ENCODE results near the gene UBE3C.
"Not testable (repeated sequence)": the region's sequence is repeated elsewhere in the genome, so short reads cannot be mapped to it uniquely, and the experiment has no call there.

Gene UBE3C

GRCh38 chr7:157132796-157133195 is 5.9 kb upstream of the UBE3C start:
- no peak for FAIRE-seq

- FAIRE-seq = no peak
These were observed 5.4 kb upstream of the UBE3C start for GRCh38 chr7:157133304-157133703.

DNA sequence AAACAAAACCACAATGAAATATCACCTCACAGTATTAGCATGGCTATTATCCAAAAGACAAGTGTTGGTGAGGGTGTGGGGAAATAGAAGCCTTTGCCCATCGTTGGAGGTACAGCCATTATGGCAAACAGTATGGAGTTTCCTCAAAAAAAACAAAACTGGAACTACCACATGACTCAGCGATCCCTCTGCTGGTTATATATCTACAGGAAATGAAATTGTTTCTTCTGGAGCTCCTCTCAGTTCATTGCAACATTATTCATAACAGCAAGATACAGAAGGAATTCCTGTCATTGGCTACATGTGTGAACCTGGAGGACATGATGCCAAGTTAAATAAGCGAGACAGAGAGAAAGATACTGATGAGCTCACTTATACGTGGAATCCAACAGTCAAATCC is 2.4 kb upstream of the UBE3C start:
- FAIRE-seq = no peak

DNA sequence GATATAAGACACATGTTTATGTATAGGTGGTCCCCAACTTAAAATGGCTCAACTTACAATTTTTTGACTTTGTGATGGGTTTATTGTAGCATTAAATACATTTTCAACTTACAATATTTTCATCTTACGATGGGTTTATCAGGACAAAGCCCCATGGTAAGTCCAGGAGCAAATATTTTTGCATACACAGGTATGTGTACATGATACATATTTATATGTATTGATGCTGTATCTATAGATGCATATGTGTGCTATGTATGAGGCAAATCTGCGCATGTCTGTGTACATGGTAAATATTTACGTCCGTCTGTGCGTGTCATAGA is 664 bp upstream of the UBE3C start:
- no peak for FAIRE-seq

DNA sequence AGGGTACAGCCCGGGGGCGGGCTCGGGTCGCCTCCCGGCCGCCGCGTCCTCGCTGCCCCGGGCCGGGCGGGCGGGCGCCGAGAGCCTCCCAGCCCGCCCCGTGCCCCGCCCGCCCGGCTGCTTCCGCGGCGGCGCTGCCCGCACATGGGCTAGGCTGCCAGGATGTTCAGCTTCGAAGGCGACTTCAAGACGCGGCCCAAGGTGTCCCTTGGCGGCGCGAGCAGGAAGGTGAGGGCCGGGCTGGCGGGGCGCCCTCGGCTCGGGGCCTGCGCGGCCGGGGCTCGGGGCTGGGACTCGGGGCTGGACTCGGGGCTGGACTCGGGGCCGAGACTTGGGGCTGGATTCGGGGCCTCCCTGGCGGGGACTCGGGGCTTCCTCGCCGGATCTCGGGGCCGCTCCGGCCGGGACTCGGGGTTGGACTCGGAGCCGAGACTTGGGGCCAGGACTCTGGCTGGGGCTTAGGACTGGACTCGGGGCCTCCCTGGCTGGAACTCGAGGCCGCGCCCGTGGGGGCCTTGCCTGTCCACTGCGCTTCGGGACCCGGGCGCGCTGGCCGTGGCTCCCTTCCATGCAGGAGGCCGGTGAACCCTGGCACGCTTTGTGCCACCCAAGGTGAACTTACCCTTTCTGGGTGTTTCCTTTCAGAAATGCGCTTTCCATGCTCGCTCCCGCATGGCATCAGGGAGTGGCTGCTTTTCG is 534 bp downstream of the UBE3C start:
- no peak for FAIRE-seq

DNA sequence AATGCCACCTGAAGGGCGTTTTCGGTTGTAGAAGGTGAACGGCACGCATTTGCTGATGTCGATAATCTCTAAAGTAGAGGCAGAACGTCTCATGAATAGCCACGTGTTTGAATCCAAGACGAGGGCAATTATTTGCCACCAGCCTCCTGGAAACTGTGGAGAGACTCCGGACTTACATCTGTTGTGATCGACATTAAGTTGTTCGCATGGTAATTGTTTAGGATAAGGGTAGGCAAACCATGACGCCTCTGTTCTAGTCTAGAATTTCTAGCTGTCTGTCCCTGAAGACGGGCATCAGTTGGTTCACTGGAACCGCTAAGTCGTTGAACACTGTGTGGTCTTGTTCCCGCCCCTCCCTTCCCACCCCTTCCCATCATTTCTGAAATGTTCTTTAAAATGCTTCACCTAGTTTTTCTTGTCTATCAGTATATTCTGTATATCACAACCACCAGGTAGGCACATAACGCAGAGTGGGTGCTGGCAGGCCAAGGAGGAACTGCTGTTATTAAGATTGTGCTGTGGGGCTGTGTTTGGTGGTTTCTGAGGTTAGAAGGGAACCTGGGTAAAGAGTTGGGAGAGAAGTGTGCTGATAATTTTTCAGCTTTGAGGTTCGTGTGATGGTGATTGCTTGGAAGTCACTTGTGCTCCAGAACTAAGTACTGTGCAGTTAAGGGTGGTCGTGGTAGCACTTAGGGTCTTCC is 1.2 kb downstream of the UBE3C start:
- FAIRE-seq = no peak

- no peak for FAIRE-seq
These were observed 1.8 kb downstream of the UBE3C start for GRCh38 chr7:157140511-157140905.

DNA sequence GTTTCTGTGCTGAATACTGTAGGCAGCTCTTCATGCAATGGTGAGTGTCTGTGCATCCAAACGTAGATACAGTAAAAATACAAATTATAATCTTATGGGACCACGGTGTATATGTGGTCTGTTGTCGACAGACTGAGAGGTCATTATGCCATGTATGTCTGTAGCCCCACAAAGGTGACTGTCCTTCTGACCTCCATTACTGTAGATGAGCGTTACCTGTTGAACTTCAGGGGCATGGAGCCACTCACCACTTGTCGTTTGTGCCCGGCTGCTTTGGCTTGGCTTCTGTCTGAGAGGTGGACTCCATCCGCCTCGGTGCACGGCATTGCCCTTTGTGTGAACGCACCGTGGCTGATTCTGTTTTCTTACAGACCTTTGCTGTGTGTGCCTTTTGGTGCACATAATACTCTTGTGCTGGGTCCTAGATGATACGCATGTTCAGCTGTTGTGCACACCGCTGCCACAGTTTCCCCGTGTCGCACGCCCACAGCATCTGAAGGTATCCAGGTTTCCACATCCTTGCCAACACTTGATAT is 2.9 kb downstream of the UBE3C start:
- no peak for FAIRE-seq

DNA sequence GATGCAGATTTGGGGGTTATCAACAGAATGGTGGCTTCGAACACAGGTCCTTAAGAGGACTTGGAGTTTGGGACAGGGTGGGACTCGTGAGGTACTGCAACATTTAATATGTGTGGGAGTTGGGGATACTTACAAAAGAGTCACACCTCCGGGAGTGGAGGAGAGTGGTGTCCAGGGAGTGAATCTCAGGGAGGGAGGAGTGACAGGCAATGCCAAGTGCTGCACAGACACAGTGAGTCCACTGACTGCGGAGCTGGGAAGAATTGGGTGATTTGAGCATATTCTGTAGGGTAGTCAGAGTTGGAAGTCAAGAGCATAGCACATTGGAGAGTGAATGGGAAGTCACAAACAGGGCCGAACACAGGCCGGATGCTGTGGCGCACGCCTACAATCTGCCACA is 5.1 kb downstream of the UBE3C start:
- FAIRE-seq = no peak

- no peak for FAIRE-seq
These were observed 10.6 kb downstream of the UBE3C start for GRCh38 chr7:157149317-157149716.

DNA sequence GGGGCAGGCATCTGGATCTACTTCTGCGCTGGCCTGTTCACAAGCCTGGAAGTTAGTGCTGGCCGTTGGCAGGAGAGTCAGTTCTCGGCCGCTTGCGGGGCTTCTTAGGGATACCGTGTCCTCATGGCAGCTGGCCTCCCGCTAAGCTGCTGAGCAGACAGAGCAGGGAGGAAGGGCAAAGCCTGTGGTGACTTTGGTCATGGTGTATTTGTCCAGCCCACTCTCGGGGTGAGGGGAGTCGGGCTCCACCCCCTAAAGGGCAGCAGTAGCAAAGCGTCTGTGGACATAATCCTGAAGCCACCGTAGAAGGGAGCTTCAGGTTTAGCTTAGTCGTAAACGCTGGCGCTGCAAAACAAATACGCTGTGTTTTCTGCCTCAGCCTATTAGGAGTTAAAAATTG is 12.2 kb downstream of the UBE3C start:
- FAIRE-seq = no peak

DNA sequence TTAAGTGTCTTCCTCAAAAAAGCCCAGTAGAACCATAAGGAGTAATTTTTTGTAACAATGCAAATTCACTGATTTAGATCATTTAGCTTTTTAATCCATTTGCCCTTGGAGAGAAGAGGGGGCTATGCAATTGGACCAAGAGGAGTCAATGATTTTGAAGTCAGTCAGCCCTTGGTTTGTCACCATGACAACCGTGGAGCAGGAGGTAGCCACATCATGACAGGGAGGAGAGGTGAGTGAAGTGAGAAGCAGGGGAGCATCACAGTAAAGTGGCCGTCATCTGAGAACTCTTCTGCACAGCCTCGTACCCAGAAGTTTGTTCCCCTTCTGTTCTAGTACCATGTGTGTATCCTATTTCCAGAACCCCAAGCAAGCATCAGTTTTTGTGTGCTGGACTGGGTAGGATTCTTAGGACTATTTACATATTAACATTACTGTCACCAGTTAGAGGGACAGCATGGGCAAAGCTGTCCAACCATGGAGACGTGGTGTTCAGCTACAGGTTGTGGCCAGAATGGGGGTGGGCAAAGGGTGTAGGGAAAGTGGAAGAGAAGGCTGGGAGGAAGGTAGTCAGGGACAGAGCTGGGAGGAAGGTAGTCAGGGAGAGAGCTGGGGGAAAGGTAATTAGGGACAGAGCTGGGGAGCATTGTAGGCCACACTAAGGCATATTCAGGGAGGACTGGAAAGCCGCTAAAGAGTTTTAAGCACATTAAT is 13.1 kb downstream of the UBE3C start:
- FAIRE-seq = no peak

DNA sequence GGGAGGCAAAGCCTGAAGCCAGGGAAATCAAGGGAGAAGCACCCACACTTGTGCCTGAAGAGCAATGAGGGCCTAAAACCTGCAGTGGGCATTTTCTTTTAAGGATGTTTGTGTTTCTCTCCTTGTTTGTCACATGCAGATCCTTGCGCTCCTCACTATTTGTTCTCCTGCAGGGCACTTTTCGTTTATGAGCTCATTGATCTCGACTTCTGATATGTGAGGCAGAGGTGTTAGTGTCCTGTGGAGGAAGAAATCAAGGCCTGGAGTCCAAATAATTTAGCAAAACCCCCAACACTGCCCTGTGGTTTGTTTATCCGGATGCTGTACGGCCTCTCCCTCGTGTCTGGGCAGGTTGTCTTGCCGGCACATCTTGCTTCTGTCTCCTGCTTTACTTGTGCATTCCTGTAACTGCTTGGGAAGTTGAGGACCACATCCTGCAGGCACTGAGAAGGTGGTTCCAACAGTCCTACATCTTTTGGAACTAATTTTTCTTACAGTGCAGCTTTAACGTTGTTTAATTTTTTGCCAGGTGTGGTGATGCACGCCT is 13.7 kb downstream of the UBE3C start:
- FAIRE-seq = no peak

GRCh38 chr7:157153260-157153659 is 14.5 kb downstream of the UBE3C start:
- FAIRE-seq = no peak

DNA sequence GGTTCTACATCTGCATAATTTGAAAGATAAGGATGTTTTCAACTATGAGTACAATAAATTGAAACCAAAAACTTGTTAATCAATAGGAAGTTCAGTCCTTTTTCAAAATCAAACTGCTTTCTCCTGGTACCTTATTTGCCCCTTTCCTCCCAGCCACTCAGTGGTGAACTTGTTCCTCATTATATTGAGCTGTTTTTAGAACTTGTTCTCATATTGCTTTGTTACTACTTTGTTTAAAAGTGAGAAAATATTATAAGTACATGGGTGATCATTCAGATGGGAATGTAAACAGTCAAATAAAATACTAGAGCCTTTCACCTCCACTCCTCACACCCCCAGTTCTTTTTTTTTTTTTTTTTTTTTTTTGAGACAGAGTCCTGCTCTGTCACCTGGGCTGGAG is 17.2 kb downstream of the UBE3C start:
- no peak for FAIRE-seq

DNA sequence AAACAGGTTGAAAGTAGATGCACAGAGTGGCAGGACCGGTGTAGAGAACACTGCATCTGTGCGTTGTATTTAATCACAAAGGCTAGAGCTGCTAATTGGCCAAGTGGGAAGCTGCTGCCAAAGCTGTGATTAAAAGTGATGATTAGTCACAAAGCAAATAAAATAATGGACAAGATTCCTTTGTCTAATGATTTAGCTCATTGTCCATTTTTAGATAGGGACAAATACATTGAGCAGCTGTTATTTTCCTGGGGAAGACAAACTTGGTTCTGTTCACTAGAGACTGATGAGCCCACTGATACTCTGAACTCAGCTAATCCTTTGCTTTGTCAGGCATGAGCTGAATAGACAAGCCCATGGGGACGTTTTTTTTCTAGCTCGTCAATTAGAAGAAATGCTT is 19.7 kb downstream of the UBE3C start:
- no peak for FAIRE-seq

DNA sequence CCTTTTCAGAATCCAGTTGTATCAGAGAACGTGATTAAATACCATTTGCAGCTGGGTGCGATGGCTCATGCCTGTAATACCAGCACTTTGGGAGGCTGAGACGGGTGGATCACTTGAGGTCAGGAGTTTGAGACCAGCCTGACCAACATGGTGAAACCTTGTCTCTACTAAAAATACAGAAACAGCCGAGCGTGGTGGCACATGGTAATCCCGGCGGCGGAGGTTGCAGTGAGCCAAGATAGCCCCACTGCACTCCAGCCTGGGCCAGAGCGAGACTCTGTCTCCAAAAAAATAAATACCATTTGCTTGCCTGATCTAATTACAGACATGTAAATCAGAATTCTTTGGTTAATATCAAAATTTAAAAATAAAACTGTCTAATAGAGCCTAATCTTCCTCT is 20.8 kb downstream of the UBE3C start:
- not testable (repeated sequence) for FAIRE-seq

DNA sequence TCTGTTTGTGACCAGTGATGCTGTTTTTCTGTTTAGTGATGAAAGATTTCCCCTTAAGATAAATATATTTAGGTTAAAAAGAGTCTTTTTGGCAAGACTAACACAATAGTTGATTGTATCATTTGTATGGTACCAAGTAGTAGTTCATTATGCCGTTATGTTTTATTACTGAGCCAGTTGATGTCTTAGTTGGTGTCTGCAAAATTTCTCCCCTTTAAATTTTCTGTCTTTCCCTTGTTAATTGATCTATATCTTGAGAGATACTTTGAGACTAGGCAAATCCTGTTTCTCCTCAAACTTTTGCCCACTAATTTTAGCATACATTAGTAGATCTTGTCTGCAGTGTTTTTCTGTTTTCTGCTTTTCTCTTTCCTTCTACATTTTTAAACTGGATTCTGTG is 21.7 kb downstream of the UBE3C start:
- FAIRE-seq = no peak

- no peak for FAIRE-seq
These were observed 27.3 kb downstream of the UBE3C start for GRCh38 chr7:157165987-157166386.

DNA sequence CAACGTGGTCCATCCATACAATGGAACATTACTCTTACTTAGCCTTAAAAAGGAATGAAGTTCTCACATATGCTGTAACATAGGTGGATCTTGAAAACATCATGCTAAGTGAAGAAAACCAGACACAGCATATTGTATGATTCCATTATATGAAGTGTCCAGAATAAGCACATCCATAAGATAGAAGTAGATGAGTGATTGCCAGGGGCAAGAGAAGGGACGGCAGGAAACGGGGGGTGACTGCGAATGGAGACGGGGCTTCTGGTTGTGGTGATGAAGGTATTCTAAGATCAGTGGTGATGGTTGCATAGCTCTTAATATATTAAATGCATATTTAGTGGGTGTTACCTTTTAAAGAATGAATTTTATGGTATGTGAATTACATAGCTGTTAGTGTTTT is 29.8 kb downstream of the UBE3C start:
- FAIRE-seq = no peak

DNA sequence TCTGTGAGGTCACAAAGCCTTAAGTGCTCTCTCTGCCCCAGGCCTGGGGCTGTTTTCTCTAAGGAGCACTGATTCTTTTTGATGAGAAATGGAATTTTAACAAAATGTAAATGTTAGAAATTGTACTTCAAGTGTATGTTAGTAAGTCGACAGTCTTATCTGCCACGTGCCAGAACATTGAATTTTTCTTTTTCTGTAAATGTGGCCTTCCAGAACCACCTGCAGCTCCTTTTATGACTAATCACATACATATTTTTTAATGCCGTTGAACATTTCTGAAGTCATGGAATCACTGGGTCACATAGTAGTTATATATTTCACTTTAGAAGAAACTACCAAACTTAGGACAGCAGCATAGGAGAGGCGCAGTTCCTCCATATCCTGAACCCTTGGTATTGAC is 38.0 kb downstream of the UBE3C start:
- no peak for FAIRE-seq

DNA sequence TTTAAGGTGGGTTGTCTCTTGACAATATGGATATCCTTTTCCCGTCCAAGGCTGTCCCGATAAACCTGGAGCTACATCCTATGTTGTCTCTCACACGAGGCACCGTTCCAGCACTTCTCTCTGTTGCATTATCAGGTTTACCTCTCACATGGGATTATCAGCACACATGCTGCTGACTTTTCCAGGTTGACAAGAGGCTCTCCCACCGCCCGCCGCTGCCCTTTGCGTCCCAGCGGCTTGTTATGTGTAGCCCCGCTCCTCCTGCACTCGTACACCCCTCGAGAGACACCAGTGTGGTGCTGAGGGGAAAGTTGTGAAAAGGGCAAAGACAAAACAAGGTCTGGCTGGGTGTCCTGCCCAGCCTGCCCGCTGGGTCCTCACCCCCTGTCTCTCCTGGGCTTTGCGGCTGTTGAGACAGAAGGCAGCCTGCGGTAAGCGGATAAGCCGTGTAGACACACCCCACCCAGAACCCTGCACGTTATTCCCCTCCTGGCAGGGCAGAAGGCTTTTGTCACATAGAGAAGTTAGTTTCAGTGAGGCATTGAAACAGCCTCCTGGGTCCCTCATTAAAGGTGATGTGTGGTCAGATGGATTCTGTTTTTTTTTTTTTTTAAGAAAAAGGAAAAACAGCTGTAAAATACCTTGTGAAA is 38.7 kb downstream of the UBE3C start:
- no peak for FAIRE-seq

GRCh38 chr7:157177983-157178381 is 39.3 kb downstream of the UBE3C start:
- FAIRE-seq = no peak
